ENCODE results near the gene PHLDB1. TPM values are rescaled to one million over a fixed set of nuclear protein-coding genes. Genes with fewer than 3 reads are reported as not detected.

Gene PHLDB1
- total and polyA plus RNA-seq, 2 donors (not counting 3 experiments of a cell fraction or from before 2014, with no cell fraction given) = 99.7 to 183 TPM

GRCh38 chr11:118651820-118652219 lies 44.4 kb downstream of the PHLDB1 start:
- peaks cover 34 to 50% of the 10 kb centered on the region in 2 experiments for H3K36me3 ChIP-seq (ENCODE audit: control insufficient read depth in 2 of 2, extremely low read depth in 1 of 2, insufficient read depth in 2 of 2, low read length in 2 of 2)
- BruUV-seq (replicated peaks) = no TSS peak

DNA sequence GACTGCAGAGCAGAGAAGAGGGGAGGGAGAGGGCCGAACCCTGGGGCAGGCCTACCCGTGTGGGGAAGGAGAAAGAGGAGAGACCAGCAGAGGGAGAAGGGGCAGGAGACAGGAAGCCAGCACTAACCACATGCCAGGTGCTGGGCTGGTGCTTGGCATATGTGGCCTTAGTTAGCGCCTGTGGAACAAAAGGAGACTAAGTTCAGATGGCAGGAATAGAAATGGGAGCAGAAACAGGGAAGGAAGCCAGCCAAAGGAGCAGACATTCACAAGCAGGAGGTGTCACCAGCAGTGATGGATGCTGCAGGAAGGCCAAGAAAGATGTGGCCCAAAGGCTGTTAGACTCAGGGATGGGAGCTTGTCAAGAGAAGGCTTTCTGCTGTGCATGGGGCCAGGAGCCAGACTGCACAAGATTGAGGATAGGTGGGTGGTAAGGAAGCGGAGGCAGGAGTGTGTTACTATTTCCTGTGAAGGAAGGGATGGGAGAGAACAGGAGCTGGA lies 45.3 kb downstream of the PHLDB1 start:
- no peak for FAIRE-seq
- no TSS peak for BruUV-seq (replicated peaks)

More at GRCh38 chr11:118651820-118652219, 44.4 kb downstream of the PHLDB1 start:
- H3K27me3 ChIP-seq (ENCODE audit: control insufficient read depth in 2 of 2, insufficient read depth in 2 of 2, low read length in 2 of 2) = no peaks in the 10 kb centered on the region
- ChIA-PET CTCF (no interaction called here), POLR2A (no interaction called here)
- H3K4me1 ChIP-seq (ENCODE audit: control insufficient read depth, extremely low read depth, insufficient read depth, low read length) = no peaks in the 10 kb centered on the region
- no peaks in the 10 kb centered on the region for H3K9me3 ChIP-seq (replicated peaks; ENCODE audit: control insufficient read depth, insufficient read depth, low read length)
- no peaks in the 10 kb centered on the region for H4K20me1 ChIP-seq (replicated peaks; ENCODE audit: control insufficient read depth, extremely low read depth, insufficient read depth, low read length)
- H3K4me2 ChIP-seq (ENCODE audit: insufficient read depth, low read length) = no peak overlapping the region
- dilution Hi-C loops (cut with MboI; ENCODE audit: extremely low pct_ligation_motif_present, low sequenced_read_pairs) (no loop called here), intact Hi-C loops (cut with micrococcal nuclease) (no loop called here)
- no peak overlapping the region for H3K9ac ChIP-seq (replicated peaks; ENCODE audit: extremely low read depth, insufficient read depth, low read length)
- FAIRE-seq (no peak), DNase-seq (ENCODE audit: low read depth, low spot score) (no peak)
- no peaks in the 10 kb centered on the region for H3K9me1 ChIP-seq (replicated peaks; ENCODE audit: control insufficient read depth, extremely low read depth, insufficient read depth, low read length)
- H3K27ac ChIP-seq (ENCODE audit: insufficient read depth, low read depth, low read length) = no peak overlapping the region
- H3K4me3 ChIP-seq (replicated peaks in 1 of 3; ENCODE audit: insufficient read depth in 1 of 3, low read depth in 1 of 3, low read length in 3 of 3) = no peak overlapping the region
- H2AFZ ChIP-seq (ENCODE audit: low read depth, low read length) = no peak overlapping the region
- H3K79me2 ChIP-seq (ENCODE audit: control insufficient read depth, insufficient read depth, low read length) = no peaks in the 10 kb centered on the region
- TF ChIP-seq FOS (IDR thresholded peaks at IDR 0.05; ENCODE audit: borderline replicate concordance, insufficient read depth, low read length) = no peak
- no peak for TF ChIP-seq MYC (IDR thresholded peaks at IDR 0.05; ENCODE audit: low read depth, low read length)
- TF ChIP-seq, protein P1, sequence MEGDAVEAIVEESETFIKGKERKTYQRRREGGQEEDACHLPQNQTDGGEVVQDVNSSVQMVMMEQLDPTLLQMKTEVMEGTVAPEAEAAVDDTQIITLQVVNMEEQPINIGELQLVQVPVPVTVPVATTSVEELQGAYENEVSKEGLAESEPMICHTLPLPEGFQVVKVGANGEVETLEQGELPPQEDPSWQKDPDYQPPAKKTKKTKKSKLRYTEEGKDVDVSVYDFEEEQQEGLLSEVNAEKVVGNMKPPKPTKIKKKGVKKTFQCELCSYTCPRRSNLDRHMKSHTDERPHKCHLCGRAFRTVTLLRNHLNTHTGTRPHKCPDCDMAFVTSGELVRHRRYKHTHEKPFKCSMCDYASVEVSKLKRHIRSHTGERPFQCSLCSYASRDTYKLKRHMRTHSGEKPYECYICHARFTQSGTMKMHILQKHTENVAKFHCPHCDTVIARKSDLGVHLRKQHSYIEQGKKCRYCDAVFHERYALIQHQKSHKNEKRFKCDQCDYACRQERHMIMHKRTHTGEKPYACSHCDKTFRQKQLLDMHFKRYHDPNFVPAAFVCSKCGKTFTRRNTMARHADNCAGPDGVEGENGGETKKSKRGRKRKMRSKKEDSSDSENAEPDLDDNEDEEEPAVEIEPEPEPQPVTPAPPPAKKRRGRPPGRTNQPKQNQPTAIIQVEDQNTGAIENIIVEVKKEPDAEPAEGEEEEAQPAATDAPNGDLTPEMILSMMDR (IDR thresholded peaks at IDR 0.05; ENCODE audit: extremely low read depth in 1 of 2, insufficient read depth in 1 of 2, low read depth in 1 of 2, low read length in 2 of 2) = no peak
- no peak for TF ChIP-seq JUN (IDR thresholded peaks at IDR 0.05; ENCODE audit: borderline replicate concordance, insufficient read depth, insufficient read length, low read depth)
- no peak for TF ChIP-seq POLR2A (IDR thresholded peaks at IDR 0.05; ENCODE audit: low read depth, low read length)

More for the DNA sequence above, 45.3 kb downstream of the PHLDB1 start:
- POLR2A ChIA-PET = no interaction called here
- Histone ChIP-seq H3K27me3 (ENCODE audit: control insufficient read depth in 2 of 2, insufficient read depth in 2 of 2, low read length in 2 of 2) (no peaks in the 10 kb centered on the region), H3K4me3 (replicated peaks in 1 of 3; ENCODE audit: insufficient read depth in 1 of 3, low read depth in 1 of 3, low read length in 3 of 3) (no peak overlapping the region), H3K27ac (ENCODE audit: insufficient read depth, low read depth, low read length) (no peak overlapping the region), H2AFZ (ENCODE audit: low read depth, low read length) (no peak overlapping the region), H3K9me3 (replicated peaks; ENCODE audit: control insufficient read depth, insufficient read depth, low read length) (no peaks in the 10 kb centered on the region), H3K36me3 (ENCODE audit: control insufficient read depth in 2 of 2, extremely low read depth in 1 of 2, insufficient read depth in 2 of 2, low read length in 2 of 2) (peaks cover 34 to 56% of the 10 kb centered on the region in 2 experiments), H3K4me2 (ENCODE audit: insufficient read depth, low read length) (no peak overlapping the region), H3K79me2 (ENCODE audit: control insufficient read depth, insufficient read depth, low read length) (no peaks in the 10 kb centered on the region), H3K9ac (replicated peaks; ENCODE audit: extremely low read depth, insufficient read depth, low read length) (no peak overlapping the region), H3K4me1 (ENCODE audit: control insufficient read depth, extremely low read depth, insufficient read depth, low read length) (no peaks in the 10 kb centered on the region), H3K9me1 (replicated peaks; ENCODE audit: control insufficient read depth, extremely low read depth, insufficient read depth, low read length) (no peaks in the 10 kb centered on the region), H4K20me1 (replicated peaks; ENCODE audit: control insufficient read depth, extremely low read depth, insufficient read depth, low read length) (no peaks in the 10 kb centered on the region)
- DNase-seq (ENCODE audit: low read depth, low spot score) = peak; percentile 20
- CTCF ChIA-PET = interaction anchor here (1.3 to 1.5 kb wide), 2 partner anchors 16 to 58 kb away, joined by 3 to 5 read pairs; no protein-coding TSS in a partner anchor
- no peak for TF ChIP-seq POLR2A (IDR thresholded peaks at IDR 0.05; ENCODE audit: low read depth, low read length)
- TF ChIP-seq GATA2 (IDR thresholded peaks at IDR 0.05; ENCODE audit: insufficient read depth, insufficient read length, low read depth, low read length) = no peak
- no peak for TF ChIP-seq FOS (IDR thresholded peaks at IDR 0.05; ENCODE audit: borderline replicate concordance, insufficient read depth, low read length)
- TF ChIP-seq MYC (IDR thresholded peaks at IDR 0.05; ENCODE audit: low read depth, low read length) = no peak
- no peak for TF ChIP-seq EZH2 (IDR thresholded peaks at IDR 0.05; ENCODE audit: borderline replicate concordance, low read depth, low read length, severe bottlenecking)
- TF ChIP-seq, protein P1 (IDR thresholded peaks at IDR 0.05; ENCODE audit: extremely low read depth in 1 of 2, insufficient read depth in 1 of 2, low read depth in 1 of 2, low read length in 2 of 2) = no peak
- no peak for TF ChIP-seq MAX (IDR thresholded peaks at IDR 0.05; ENCODE audit: insufficient read depth, insufficient read length)
- TF ChIP-seq POLR2AphosphoS5 (IDR thresholded peaks at IDR 0.05; ENCODE audit: insufficient read depth, low read depth, low read length) = no peak
- no peak for TF ChIP-seq JUN (IDR thresholded peaks at IDR 0.05; ENCODE audit: borderline replicate concordance, insufficient read depth, insufficient read length, low read depth)
- dilution Hi-C loops (cut with MboI; ENCODE audit: extremely low pct_ligation_motif_present, low sequenced_read_pairs) (no loop called here), intact Hi-C loops (cut with micrococcal nuclease) (no loop called here)
